Ishikawa (cell line): ENCODE data around the gene NT5DC3.

Experiments
- CEBPB ChIP-seq: IDR thresholded peaks from 2 replicates; pipeline ENCODE4 v1.6.1; 2012
- CREB1 ChIP-seq: IDR thresholded peaks from 2 replicates; pipeline ENCODE4 v1.6.1; 2012; ENCODE audit warnings: low read depth
- EGR1 ChIP-seq: IDR thresholded peaks from 2 replicates; pipeline ENCODE4 v1.6.1; 2012
- EP300 ChIP-seq: IDR thresholded peaks from 2 replicates; pipeline ENCODE4 v1.6.1; 2012; ENCODE audit warnings: borderline replicate concordance
- FOXM1 ChIP-seq: IDR thresholded peaks from 2 replicates; pipeline ENCODE4 v1.6.1; 2012; ENCODE audit warnings: low read depth, borderline replicate concordance
- MAX ChIP-seq: IDR thresholded peaks from 2 replicates; pipeline ENCODE4 v1.6.1; 2012
- NFIC ChIP-seq: IDR thresholded peaks from 2 replicates; pipeline ENCODE4 v1.6.1; 2012
- RAD21 ChIP-seq: IDR thresholded peaks from 2 replicates; pipeline ENCODE4 v1.6.1; 2012; ENCODE audit warnings: low read depth
- TAF1 ChIP-seq: IDR thresholded peaks from 2 replicates; pipeline ENCODE4 v1.6.1; 2012; ENCODE audit warnings: low read depth, mild to moderate bottlenecking
- TCF12 ChIP-seq: IDR thresholded peaks from 2 replicates; pipeline ENCODE4 v1.6.1; 2012; ENCODE audit warnings: low read depth
- TEAD4 ChIP-seq: IDR thresholded peaks from 2 replicates; pipeline ENCODE4 v1.6.1; 2012
- YY1 ChIP-seq: IDR thresholded peaks from 2 replicates; pipeline ENCODE4 v1.6.1; 2012; ENCODE audit warnings: low read depth
- ZBTB7A ChIP-seq: IDR thresholded peaks from 2 replicates; pipeline ENCODE4 v1.6.1; 2012; ENCODE audit warnings: low read depth
- TF ChIP-seq, protein P1 (sequence below): IDR thresholded peaks from 2 replicates; pipeline ENCODE4 v1.6.1; 2012; ENCODE audit warnings: low read depth, mild to moderate bottlenecking
- TF ChIP-seq, protein P2 (sequence below): IDR thresholded peaks from 2 replicates; pipeline ENCODE4 v1.6.1; 2012

The NT5DC3 gene

DNA sequence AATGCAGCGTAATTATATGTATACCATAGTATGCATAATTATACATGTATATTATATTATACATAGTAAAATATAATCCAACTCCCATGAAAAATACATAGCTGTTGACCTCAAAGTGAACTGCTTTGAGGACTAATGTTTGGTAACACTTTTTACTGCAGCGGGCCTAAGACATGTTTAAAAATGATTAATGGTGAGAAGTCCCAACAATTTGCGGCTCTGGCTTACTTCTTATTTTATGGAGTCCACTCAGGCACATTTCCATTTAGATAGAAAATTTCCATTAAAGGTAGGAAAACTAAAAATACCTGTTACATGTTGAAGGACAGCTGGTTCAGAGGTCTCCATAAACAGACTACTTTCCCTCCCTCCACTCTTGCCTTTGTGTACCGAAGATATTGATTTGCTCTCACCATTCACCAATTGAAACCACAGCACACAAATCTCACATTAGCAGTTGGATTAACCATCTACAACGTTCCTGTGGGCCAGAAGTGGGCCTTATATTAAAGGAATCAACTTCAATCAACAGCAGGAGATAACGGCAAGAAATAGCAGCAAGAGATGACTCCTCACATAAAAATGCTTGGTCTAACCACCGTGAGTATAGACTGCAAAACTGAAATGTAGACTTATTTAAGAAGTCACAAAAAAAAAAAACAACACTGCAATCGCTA is 14.1 kb upstream of the NT5DC3 start:
- TF ChIP-seq RAD21 (no peak), CREB1 (no peak), TAF1 (no peak), TEAD4 (no peak), YY1 (no peak), ZBTB7A (no peak)

GRCh38 chr12:103854372-103854973 is 13.4 kb upstream of the NT5DC3 start:
- TF ChIP-seq, protein P1, sequence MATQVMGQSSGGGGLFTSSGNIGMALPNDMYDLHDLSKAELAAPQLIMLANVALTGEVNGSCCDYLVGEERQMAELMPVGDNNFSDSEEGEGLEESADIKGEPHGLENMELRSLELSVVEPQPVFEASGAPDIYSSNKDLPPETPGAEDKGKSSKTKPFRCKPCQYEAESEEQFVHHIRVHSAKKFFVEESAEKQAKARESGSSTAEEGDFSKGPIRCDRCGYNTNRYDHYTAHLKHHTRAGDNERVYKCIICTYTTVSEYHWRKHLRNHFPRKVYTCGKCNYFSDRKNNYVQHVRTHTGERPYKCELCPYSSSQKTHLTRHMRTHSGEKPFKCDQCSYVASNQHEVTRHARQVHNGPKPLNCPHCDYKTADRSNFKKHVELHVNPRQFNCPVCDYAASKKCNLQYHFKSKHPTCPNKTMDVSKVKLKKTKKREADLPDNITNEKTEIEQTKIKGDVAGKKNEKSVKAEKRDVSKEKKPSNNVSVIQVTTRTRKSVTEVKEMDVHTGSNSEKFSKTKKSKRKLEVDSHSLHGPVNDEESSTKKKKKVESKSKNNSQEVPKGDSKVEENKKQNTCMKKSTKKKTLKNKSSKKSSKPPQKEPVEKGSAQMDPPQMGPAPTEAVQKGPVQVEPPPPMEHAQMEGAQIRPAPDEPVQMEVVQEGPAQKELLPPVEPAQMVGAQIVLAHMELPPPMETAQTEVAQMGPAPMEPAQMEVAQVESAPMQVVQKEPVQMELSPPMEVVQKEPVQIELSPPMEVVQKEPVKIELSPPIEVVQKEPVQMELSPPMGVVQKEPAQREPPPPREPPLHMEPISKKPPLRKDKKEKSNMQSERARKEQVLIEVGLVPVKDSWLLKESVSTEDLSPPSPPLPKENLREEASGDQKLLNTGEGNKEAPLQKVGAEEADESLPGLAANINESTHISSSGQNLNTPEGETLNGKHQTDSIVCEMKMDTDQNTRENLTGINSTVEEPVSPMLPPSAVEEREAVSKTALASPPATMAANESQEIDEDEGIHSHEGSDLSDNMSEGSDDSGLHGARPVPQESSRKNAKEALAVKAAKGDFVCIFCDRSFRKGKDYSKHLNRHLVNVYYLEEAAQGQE: no peak
- TF ChIP-seq CEBPB (no peak), NFIC (no peak), TEAD4 (no peak), TAF1 (no peak), ZBTB7A (no peak), TCF12 (no peak), RAD21 (no peak), CREB1 (no peak), EGR1 (no peak), FOXM1 (no peak), YY1 (no peak), EP300 (no peak), MAX (no peak)
- TF ChIP-seq, protein P2, sequence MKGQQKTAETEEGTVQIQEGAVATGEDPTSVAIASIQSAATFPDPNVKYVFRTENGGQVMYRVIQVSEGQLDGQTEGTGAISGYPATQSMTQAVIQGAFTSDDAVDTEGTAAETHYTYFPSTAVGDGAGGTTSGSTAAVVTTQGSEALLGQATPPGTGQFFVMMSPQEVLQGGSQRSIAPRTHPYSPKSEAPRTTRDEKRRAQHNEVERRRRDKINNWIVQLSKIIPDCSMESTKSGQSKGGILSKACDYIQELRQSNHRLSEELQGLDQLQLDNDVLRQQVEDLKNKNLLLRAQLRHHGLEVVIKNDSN: no peak

DNA sequence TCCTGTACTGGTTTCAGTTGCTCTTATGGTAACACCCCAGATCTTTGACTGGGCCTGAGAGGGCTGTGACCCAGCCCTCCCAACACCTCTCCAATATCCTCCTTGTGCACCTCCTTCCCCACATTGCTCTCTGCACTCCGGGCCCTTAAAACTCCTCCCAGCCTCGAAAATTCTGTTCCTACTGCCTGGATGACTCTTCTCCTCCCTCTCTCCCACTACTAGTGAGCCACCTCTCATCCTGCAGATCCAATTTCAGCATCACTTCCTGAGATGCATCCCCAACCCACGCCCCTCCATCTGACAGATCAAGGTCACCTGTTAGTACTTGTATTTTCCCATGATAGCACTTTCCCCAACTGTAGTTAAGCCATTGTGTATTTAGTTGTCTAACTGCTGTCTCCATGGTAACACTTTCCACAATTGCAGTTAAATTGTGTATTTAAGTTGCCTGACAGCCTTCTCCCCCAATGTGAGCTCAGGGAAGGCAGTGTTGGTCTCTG is 11.5 kb upstream of the NT5DC3 start:
- no peak for TF ChIP-seq FOXM1
- no peak for TF ChIP-seq MAX
- TF ChIP-seq YY1: no peak
- no peak for TF ChIP-seq TEAD4
- no peak for TF ChIP-seq TAF1
- no peak for TF ChIP-seq EGR1
- TF ChIP-seq, protein P1: no peak
- no peak for TF ChIP-seq ZBTB7A
- TF ChIP-seq TCF12: no peak
- TF ChIP-seq CREB1: no peak

DNA sequence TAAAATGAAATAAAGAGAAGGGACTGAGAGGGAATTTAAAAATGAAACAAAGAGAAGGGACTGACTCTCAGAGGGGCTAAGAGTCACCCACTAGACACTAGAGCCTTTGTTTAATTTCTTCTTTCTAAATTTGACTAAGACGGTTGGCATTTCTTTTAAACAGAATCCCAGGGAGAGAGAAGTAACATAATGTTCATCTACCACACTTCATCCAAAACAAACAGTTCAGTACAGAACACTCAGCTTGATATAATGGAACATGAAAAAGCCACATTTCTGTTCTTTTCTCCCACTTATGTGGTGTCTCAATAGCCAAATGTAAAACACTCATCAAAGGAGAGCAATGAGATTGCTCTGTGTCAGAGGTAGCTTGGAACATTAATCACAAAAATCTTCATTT is 10.1 kb upstream of the NT5DC3 start:
- TF ChIP-seq, protein P2: no peak
- TF ChIP-seq CREB1 (no peak), TCF12 (no peak), RAD21 (no peak), EGR1 (no peak)

DNA sequence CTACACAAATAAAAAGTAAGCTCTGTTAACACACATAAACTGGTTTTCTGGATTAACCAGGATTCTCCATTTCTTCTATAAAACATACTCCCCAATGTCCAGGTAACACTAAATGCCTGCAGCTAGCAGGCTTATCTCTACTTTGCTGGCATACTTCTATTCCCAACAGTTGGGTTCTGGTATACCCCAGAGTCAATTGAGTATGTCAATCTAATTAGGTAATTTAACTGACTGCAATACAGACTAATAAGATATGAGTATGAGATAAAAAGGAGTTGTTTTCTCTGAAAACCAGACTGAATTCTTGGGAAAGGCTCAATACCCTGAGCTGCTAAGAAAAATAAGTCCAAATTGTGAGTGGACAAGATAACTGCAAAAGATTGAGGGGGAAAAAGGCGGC is 9.4 kb upstream of the NT5DC3 start:
- TF ChIP-seq, protein P2: no peak
- TF ChIP-seq NFIC (no peak), FOXM1 (no peak), CREB1 (no peak), TEAD4 (no peak), MAX (no peak), TAF1 (no peak), YY1 (no peak), RAD21 (no peak), EGR1 (no peak)
- TF ChIP-seq, protein P1: no peak
